Body of pancreas (tissue), 4 donors: ENCODE results near the gene SLC4A4.

Experiments used
- CTCF ChIP-seq, 7 experiments: fragments of 450-650 bp in 4 of 7; fragments of 200-600 bp in 3 of 7; sonication (generic) in 3 of 7; IDR thresholded peaks; one replicate each; pipeline ENCODE4 v1.5.1; 2016 to 2019; ENCODE audit warnings: antibody characterized with exemption in 7 of 7
- POLR2A ChIP-seq, 3 donors: fragments of 450-650 bp; IDR thresholded peaks; one replicate each; pipeline ENCODE4 v1.6.1; 2016; ENCODE audit warnings: antibody characterized with exemption in 3 of 3, mild to moderate bottlenecking in 2 of 3

- TF ChIP-seq CTCF (IDR thresholded peaks at IDR 0.05) = no peak
- TF ChIP-seq POLR2A (IDR thresholded peaks at IDR 0.05) = no peak
Measured at GRCh38 chr4:71404049-71404448, 65.2 kb downstream of the SLC4A4 start.
